Ascending aorta (tissue), 2 donors: ENCODE measurements around the gene IP6K1. TPM values are rescaled to one million over a fixed set of nuclear protein-coding genes. Genes with fewer than 3 reads are reported as not detected.

Experiments
- DNase-seq, 2 donors: peaks; one replicate each; pipeline ENCODE4 v3.0.0-alpha.2; 2019; ENCODE audit warnings: low spot score in 2 of 2
- H3K27ac ChIP-seq, 2 donors: fragments of 200-600 bp; sonication (generic); one replicate each; pipeline ENCODE4 v1.5.1; 2016 to 2017; ENCODE audit warnings: mild to moderate bottlenecking in 1 of 2
- H3K27me3 ChIP-seq: fragments of 200-600 bp; sonication (generic); one replicate; pipeline ENCODE4 v1.5.1; 2017
- H3K36me3 ChIP-seq, 2 donors: fragments of 200-600 bp; sonication (generic); one replicate each; pipeline ENCODE4 v1.5.1; 2016
- H3K4me1 ChIP-seq, 2 donors: fragments of 200-600 bp; sonication (generic); one replicate each; pipeline ENCODE4 v1.5.1; 2016 to 2017; ENCODE audit warnings: mild to moderate bottlenecking in 1 of 2
- H3K4me3 ChIP-seq, 2 donors: fragments of 200-600 bp; sonication (generic); one replicate each; pipeline ENCODE4 v1.5.1; 2016 to 2017; ENCODE audit warnings: mild to moderate bottlenecking in 1 of 2
- H3K9me3 ChIP-seq, 2 donors: fragments of 200-600 bp; sonication (generic); one replicate each; pipeline ENCODE4 v1.5.1; 2016
- CTCF ChIP-seq, 3 experiments: fragments of 200-600 bp in 2 of 3; fragments of 450-650 bp in 1 of 3; sonication (generic) in 2 of 3; IDR thresholded peaks; one replicate each; pipeline ENCODE4 v1.5.1; 2016 to 2019; ENCODE audit warnings: antibody characterized with exemption in 3 of 3, mild to moderate bottlenecking in 1 of 3, moderate library complexity in 1 of 3
- intact Hi-C: fragments of 100-400 bp; cut with DNase I; formaldehyde crosslinking; loops from one replicate; pipeline ENCODE4 v1.15.1; 2023
- total RNA-seq: library from RNA; depleted of rRNA; stranded (reverse); fragments of >200 nt; gene quantifications from one replicate; pipeline ENCODE4 v1.1.0, GENCODE V29; 2016

Gene IP6K1
- total RNA-seq, 1 donor from 2014 or later = 33.8 TPM

DNA sequence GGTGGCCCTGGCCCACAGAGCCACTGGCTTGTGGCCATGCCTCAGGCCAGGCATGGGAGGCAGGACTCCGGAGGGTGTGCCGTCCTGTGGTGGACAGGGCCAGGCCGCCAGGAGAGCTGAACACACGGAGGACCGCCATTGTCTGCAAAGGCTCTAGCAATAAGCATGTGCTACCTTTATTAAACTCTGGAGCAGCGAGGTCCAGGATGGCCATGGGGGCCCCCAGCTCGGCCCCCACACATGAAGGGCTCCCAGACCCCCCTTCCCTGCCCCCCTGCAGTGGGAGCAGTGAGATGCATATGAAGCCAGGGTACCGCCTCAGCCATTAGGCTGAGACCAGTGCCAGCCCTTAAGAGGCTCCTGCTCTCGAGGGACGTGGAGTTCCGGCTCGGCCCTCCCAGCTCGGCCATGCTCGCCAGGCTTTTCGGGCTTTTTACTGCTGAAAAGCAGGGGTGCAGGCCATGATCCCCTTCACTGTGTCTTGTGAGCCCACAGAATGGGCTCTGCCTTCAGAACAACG, 69.6 kb downstream of the IP6K1 start:
- TF ChIP-seq CTCF (IDR thresholded peaks at IDR 0.05) = no peak
- DNase-seq = peak in 1 of 2 donors; percentile 64
- Histone ChIP-seq H3K36me3 (peaks cover 7 to 42% of the 10 kb centered on the region in 2 donors), H3K27me3 (no peaks in the 10 kb centered on the region), H3K27ac (no peak overlapping the region), H3K4me1 (peaks cover 6 to 7% of the 10 kb centered on the region in 2 donors), H3K4me3 (no peak overlapping the region), H3K9me3 (no peaks in the 10 kb centered on the region)
- intact Hi-C loops = no loop called here

DNA sequence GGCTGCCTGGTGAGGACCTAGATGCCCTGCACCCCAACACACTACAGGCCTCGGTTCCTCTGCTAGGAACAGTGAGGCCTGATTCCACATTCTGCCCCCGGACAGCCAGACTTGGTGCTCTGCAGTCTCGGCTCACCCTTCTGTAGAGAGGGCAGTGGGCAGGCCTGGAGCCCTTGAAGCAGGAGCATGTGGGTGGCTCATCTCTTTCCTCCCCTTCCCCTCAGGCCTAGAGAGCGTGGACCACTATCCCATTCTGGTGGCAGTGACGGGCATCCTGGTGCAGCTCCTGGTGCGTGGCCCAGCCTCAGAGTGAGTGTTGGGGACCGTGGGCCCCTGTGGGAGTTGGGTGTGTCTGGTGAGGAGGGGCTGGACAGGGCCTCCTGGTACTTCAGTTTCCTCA, 70.2 kb downstream of the IP6K1 start:
- intact Hi-C loops = no loop called here
- DNase-seq = no peak
- H3K27ac ChIP-seq = no peak overlapping the region
- H3K36me3 ChIP-seq = peaks cover 7 to 37% of the 10 kb centered on the region in 2 donors
- H3K9me3 ChIP-seq = no peaks in the 10 kb centered on the region
- no peak for TF ChIP-seq CTCF (IDR thresholded peaks at IDR 0.05)
- no peaks in the 10 kb centered on the region for H3K27me3 ChIP-seq
- H3K4me1 ChIP-seq = peaks cover 6 to 7% of the 10 kb centered on the region in 2 donors
- no peak overlapping the region for H3K4me3 ChIP-seq

- H3K4me3 ChIP-seq = no peak overlapping the region
- intact Hi-C loops = no loop called here
- no peak overlapping the region for H3K27ac ChIP-seq
- peaks cover 6 to 7% of the 10 kb centered on the region in 2 donors for H3K4me1 ChIP-seq
- no peak for TF ChIP-seq CTCF (IDR thresholded peaks at IDR 0.05)
- peaks cover 7 to 32% of the 10 kb centered on the region in 2 donors for H3K36me3 ChIP-seq
- no peak for DNase-seq
- H3K9me3 ChIP-seq = no peaks in the 10 kb centered on the region
- no peaks in the 10 kb centered on the region for H3K27me3 ChIP-seq
These were observed 70.7 kb downstream of the IP6K1 start for GRCh38 chr3:49715611-49716121.

DNA sequence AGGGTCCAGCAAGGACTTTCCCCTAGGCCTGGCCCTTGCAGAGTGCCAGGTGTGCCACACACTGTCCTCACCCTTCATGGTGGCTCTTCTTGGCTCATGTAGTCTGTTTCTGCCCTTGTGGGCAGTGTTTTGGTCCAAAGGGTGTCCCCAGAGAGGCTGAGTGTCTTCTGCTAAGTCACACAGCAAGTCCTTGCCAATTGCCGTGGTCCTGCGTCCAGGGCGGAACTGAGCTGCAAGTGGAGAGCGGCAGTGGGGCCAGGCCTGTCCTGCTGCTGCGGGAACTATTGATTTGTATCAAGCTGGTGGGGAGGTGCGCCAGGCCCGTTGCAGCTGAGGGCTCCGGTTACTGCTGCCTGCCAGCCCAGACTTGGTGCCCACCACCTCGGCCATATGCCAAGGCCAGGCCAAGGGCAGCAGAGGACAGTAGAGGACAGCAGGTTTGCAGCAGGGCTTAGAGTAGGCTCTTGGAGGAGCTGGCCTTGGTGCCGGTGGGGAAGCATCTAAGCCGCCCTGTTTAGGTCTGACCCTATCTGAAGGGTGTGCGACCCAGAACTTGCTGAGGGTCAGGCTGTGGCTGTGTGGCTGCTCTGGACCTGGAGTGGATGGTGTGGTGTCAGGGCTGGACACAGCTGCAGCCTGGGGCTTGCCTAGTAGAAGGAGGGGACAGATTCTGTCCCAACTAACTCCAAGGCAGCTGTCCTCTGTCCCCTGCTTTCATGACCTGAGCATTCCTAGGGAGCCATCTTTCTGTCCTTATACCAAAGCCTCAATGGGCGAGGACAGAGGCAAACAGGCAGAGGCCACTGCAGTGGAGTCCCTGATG, 71.4 kb downstream of the IP6K1 start:
- intact Hi-C loops = no loop called here
- DNase-seq = no peak
- Histone ChIP-seq H3K36me3 (peaks cover 7 to 29% of the 10 kb centered on the region in 2 donors), H3K4me1 (peaks cover 6 to 7% of the 10 kb centered on the region in 2 donors), H3K9me3 (no peaks in the 10 kb centered on the region), H3K27ac (no peak overlapping the region), H3K4me3 (no peak overlapping the region), H3K27me3 (no peaks in the 10 kb centered on the region)
- no peak for TF ChIP-seq CTCF (IDR thresholded peaks at IDR 0.05)

- no peak overlapping the region for H3K27ac ChIP-seq
- H3K36me3 ChIP-seq = peaks cover 7 to 29% of the 10 kb centered on the region in 2 donors
- peaks cover 0 to under 1% of the 10 kb centered on the region in 2 donors for H3K4me1 ChIP-seq
- DNase-seq = no peak
- intact Hi-C loops = no loop called here
- no peak for TF ChIP-seq CTCF (IDR thresholded peaks at IDR 0.05)
- no peak overlapping the region for H3K4me3 ChIP-seq
- no peaks in the 10 kb centered on the region for H3K9me3 ChIP-seq
- no peaks in the 10 kb centered on the region for H3K27me3 ChIP-seq
These were observed 72.8 kb downstream of the IP6K1 start for GRCh38 chr3:49713336-49714105.
